UCSD-AML1 (cell line): ENCODE data around the gene TP53BP2.

ENCODE experiments used
- DNase-seq: peaks from one replicate; lab custom pipeline; 2025; ENCODE audit not compliant: unreplicated experiment; lab: John Stamatoyannopoulos, UW

The TP53BP2 gene

DNA sequence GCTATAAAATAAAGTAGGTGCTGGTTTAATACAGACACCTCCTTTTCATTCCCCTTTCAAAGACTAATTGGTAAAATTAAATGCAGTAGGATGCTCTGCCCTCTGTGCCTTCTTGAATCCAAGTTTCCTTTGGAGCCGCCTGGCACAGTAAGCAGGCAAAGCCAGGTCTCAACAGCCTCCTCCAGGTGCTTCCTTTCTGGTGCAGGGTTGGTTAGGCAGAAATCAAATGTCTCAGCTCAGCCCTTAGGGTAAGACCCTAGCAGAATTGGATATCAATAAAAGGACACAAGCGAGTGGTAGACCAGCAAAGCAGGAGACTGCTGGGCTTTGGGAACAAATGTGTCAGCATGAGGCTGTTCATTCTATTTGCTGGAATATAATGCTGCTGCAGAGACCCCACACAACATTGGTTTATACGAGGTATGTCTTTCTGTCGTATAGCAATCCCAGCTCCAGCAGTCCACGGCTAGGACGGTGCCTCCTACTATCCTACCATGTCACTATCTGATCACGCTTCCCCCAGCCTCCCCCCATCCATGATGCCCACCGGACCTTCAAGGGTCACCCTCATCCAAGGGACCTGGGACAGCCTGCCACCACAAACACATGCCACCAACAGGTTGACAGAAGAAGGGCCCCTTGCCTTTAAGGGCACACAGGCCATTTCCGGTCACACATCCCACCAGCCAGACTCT, 75.0 kb downstream of the TP53BP2 start:
- DNase-seq: no peak

DNA sequence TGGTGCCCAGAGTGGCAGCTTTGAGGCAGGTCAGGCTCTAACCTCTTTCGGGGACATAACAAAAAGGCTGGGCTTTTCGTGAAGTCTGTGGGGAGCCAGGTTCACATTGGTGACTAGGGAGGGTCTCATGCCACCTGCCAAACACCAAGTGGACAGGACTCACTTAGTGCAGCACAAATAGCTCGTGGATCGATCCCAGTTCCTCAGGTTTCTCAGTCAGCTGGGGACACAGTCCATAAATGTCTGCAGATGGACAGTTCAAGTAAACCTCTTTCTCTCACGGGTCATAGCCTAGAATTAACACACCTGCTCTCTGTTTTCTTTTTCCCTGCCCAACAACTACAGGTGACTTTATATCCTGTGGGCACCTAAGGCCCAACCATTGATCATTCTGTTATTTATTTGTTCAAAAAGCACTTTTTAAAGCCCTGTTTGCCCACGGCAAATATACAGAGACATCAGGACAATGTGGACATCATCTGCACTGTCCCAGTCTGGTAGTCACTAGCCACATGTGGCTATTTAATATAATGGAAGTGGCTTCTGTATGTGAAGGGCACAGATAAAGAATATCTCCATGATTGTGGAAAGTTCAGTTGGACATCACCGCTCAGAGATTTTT, 79.9 kb downstream of the TP53BP2 start:
- DNase-seq: no peak

DNA sequence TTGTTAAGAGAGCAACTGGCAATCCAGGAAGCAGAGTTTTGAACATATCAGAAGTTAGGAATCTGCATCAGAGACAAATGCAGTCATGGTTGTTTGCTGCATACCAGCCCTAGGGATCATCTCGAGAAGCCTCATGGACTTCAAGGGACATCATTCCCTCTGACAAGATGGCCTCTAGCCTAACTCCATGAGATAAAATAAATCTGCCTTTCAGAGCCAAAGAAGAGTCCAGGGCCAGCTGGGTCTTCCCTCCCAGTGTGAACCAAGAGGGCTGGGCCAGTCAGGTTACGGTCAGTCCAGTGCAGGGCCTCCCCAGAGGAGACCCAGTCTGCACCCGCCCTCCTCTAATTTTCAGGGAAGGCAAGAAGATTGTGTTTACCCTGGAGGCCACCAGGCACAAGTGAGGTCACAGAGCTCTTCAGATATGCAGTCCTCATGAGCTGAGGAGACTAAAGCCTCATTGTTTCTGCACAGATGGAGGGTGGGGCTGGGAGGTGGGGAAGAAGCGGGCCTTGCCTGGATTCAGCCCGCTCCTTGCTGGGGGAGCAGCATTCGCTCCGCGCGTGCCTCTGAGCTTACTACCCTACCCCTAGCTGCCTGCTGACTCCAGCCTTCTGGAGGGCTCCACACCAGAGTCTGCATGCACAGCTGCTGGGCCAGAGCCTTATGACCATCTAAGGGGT, 80.6 kb downstream of the TP53BP2 start:
- no peak for DNase-seq

DNA sequence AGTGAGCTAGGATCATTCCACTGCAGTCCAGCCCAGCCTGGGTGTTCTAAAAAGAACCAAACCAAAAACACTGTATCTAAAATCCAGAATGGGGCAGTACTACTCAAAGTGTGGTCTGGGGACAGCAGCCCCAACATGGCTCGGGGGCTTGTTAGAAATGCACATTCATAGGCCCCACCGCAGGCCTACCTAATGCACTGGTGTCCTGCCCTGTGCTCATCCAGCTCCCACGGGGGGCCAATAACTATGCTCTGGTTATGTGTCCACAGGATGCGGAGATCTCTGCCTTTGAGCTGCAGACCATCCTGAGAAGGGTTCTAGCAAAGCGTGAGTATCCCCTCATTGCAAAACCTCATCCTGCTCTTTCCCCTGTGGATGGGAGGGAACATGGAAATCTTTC, 81.9 kb downstream of the TP53BP2 start:
- no peak for DNase-seq

DNA sequence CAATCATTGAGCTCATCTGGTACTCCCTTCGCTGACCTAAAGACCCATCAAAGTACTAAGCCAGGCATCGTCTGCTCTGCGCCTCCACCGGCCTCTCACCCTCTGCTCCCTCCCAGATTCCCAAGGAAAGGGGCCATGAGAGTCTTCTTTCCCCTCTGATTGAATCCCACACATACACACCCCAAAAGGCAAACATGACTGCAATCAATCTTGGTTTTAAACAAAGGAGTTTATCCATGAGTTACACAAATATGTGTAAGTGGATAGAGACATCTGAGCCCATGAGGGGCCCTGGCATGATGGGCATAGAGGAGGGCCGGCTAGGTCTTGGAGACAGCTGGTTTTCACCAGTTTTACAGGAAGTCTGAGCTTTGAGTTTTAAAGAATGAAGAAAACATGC, 82.5 kb downstream of the TP53BP2 start:
- no peak for DNase-seq

DNA sequence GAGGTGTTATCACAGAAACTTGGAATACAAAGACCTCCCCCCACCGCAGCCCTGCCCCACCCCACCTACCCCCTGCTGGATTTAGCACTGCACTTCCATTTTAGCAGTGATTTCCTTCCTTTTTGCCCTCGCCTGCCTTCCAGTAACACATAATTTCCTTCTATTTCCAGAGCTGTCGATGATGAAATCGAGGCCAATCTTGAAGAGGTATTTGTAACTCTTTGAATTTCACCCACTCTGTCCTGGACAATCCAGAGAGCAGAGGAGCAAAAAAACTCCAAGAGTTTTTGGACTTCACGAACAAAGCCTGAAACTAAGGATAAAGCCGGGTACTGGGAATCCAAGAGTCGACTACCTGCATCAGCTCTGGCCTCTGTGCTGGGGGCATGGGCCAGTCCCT, 84.3 kb downstream of the TP53BP2 start:
- DNase-seq: no peak

DNA sequence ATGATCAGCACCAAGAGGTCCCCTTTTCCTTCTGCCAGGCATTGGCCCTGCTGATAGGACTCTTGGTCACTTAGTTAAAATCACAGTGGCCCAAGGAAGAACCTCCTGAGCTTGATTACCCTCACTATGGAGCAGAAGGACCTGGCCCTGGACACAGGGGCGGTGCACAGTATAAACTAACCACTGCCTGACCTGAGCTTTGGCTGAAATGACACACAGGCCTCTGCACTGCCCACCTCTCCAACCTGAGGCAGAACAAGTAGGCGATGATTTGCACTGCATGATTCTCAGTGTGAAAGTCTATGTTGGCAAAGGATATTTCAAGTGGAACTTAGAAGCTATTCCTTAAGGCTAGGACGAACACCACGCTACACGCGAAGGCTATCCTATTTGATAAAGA, 84.9 kb downstream of the TP53BP2 start:
- no peak for DNase-seq

DNA sequence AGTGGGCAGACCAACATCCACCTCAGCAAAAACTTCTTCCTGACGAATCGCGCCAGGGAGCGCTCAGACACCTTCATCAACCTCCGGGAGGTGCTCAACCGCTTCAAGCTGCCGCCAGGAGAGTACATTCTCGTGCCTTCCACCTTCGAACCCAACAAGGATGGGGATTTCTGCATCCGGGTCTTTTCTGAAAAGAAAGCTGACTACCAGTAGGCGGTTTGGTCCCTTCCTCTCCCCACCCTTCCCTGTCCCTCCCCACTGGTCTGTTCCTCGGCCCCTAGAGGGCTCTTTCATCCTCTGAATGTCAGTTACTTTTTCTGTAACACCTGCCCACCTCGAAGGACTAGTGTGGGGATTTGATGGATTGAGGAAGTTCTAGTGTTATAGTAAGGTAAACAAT, 86.5 kb downstream of the TP53BP2 start:
- no peak for DNase-seq

GRCh38 chr1:223758734-223759133, 87.0 kb downstream of the TP53BP2 start:
- DNase-seq: no peak

GRCh38 chr1:223756806-223757700, 88.7 kb downstream of the TP53BP2 start:
- DNase-seq: no peak

- DNase-seq: no peak
These were observed 89.6 kb downstream of the TP53BP2 start for GRCh38 chr1:223755992-223756775.

- DNase-seq: no peak
These were observed 90.3 kb downstream of the TP53BP2 start for GRCh38 chr1:223755432-223755792.

GRCh38 chr1:223754681-223755431, 90.9 kb downstream of the TP53BP2 start:
- no peak for DNase-seq

- no peak for DNase-seq
These were observed 92.8 kb downstream of the TP53BP2 start for GRCh38 chr1:223752721-223753515.

- DNase-seq: no peak
These were observed 94.1 kb downstream of the TP53BP2 start for GRCh38 chr1:223751696-223752095.

DNA sequence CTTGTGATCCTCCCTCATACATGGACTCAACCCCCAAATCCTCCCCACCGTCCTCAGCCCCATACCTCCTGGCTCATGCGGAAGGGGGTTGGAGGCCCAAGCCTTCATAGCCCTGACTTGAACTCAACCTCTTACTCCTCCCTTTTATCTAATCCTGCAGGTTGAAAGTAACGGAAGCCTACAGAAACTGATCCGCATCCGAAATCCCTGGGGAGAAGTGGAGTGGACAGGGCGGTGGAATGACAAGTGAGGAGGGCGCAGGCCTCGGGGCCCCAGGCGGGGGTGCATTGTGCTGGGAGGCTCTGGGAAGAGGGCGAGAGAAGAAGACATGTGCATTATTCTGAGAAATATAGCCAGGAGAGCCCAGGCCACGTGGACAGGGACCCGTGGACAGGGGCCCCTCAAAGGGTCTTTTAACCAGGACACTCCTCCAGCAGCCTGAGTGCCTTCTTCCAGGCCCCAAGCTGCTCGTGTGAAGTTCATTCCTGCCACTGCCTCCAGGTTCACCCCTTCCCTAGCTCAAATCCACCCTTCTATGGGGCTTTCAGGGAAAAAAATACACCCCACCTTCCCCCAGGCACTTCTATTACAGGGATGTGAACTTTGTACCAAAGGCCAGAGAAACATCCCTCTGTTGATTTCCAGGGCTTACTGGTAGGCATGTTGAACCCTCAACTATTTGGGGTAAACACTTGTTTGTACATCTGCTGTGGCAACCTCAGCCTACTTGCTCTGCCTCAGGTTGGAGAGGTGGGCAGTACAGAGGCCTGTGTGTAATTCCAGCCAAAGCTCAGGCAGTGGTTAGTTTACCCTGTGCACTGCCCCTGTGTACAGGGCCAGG, 94.8 kb downstream of the TP53BP2 start:
- no peak for DNase-seq

- peak; percentile 49 for DNase-seq
These were observed 96.7 kb downstream of the TP53BP2 start for GRCh38 chr1:223748773-223749733.
